ENCODE measurements around the gene PDGFA. TPM values are rescaled to one million over a fixed set of nuclear protein-coding genes. Genes with fewer than 3 reads are reported as not detected.
A peak's percentile ranks its signal among the peaks of the same experiment; 100 is the strongest.

Gene PDGFA
- total RNA-seq, 1 donor from 2014 or later: 9.8 TPM

DNA sequence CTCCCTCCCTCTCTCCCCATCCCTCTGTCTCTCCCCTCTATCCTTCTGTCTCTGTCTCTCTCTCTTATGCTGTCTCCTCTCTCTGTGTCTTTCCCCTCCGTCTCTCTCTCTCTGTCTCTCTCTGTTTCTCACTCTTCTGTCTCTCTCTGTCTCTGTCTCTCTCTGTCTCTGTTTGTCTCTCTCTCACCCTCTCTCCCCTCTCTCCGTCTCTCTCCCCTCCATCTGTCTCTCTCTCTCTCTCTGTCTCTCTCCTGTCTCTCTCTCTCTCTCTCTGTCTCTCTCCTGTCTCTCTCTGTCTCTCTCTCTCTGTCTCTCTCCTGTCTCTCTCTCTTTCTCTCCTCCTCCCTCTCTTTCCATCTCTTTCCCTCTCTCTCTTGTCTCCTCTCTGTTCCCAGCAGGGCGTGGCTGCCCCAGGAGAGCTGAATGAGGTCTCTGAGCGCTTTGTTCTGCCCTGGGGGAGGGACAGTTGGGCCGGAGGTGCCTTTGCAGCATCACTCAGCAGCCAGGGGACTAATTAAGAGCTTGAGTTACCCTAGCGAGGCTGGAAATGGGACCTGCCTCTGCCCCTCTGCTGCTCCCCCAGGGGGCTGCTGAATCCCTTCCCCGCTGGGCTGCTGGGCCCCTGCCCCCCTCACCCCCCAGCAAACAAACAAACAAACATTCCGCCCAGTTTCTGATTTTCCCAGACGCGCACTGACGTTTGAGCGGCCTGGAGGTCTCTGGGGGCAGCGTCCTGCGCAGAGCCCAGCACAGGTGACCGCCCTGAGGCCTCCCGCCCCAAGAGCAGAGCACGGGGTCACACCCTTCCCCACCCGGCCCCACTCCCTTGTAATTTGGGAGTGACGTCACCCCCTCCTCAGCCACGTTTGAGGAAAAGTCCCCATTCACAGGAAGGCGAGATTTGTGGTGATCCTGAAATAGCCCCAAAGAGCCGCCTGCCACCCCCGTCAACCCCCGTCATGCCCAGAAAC is 68.1 kb downstream of the PDGFA start:
- H3F3A ChIP-seq (ENCODE audit: low read depth): peaks cover 26% of the 10 kb centered on the region
- H2AFZ ChIP-seq (replicated peaks): peak overlapping the region; percentile 65
- no peak overlapping the region for H3K27ac Mint-ChIP-seq
- H3K27me3 Mint-ChIP-seq (ENCODE audit: insufficient read depth, low read depth): peaks cover 2% of the 10 kb centered on the region
- no peaks in the 10 kb centered on the region for H3K36me3 ChIP-seq
- no peak overlapping the region for H3K27ac ChIP-seq
- TF ChIP-seq, protein P1, sequence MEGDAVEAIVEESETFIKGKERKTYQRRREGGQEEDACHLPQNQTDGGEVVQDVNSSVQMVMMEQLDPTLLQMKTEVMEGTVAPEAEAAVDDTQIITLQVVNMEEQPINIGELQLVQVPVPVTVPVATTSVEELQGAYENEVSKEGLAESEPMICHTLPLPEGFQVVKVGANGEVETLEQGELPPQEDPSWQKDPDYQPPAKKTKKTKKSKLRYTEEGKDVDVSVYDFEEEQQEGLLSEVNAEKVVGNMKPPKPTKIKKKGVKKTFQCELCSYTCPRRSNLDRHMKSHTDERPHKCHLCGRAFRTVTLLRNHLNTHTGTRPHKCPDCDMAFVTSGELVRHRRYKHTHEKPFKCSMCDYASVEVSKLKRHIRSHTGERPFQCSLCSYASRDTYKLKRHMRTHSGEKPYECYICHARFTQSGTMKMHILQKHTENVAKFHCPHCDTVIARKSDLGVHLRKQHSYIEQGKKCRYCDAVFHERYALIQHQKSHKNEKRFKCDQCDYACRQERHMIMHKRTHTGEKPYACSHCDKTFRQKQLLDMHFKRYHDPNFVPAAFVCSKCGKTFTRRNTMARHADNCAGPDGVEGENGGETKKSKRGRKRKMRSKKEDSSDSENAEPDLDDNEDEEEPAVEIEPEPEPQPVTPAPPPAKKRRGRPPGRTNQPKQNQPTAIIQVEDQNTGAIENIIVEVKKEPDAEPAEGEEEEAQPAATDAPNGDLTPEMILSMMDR (IDR thresholded peaks at IDR 0.05): no peak
- TF ChIP-seq EZH2 (IDR thresholded peaks at IDR 0.05) (no peak), EZH2phosphoT487 (IDR thresholded peaks at IDR 0.05) (no peak)
- no peaks in the 10 kb centered on the region for H3K9me3 ChIP-seq (ENCODE audit: low read depth)
- H3K4me1 ChIP-seq: peaks cover 34% of the 10 kb centered on the region
- no peak overlapping the region for H3K4me3 Mint-ChIP-seq
- H3K9ac ChIP-seq: no peak overlapping the region
- no peaks in the 10 kb centered on the region for H3K36me3 Mint-ChIP-seq
- peak overlapping the region; percentile 71 for H3K4me2 ChIP-seq
- H4K20me1 ChIP-seq (ENCODE audit: low read depth): no peaks in the 10 kb centered on the region
- no peaks in the 10 kb centered on the region for H3K9me3 Mint-ChIP-seq
- peaks cover 19% of the 10 kb centered on the region for H3K4me1 Mint-ChIP-seq
- H3K4me3 ChIP-seq: peak overlapping the region; percentile 32
- H3K79me2 ChIP-seq (ENCODE audit: low read depth): no peaks in the 10 kb centered on the region
- H3K27me3 ChIP-seq: peaks cover 15% of the 10 kb centered on the region
- peak; percentile 70 for DNase-seq (ENCODE audit: low spot score)

- no peak overlapping the region for H3K4me3 Mint-ChIP-seq
- Histone ChIP-seq H3K36me3 (no peaks in the 10 kb centered on the region), H2AFZ (replicated peaks) (no peak overlapping the region), H3K4me3 (no peak overlapping the region), H3K4me1 (peaks cover 34% of the 10 kb centered on the region), H3K79me2 (ENCODE audit: low read depth) (no peaks in the 10 kb centered on the region), H3K4me2 (no peak overlapping the region), H3K27ac (no peak overlapping the region), H3K9me3 (ENCODE audit: low read depth) (no peaks in the 10 kb centered on the region), H3K9ac (no peak overlapping the region), H3K27me3 (peaks cover 15% of the 10 kb centered on the region), H4K20me1 (ENCODE audit: low read depth) (no peaks in the 10 kb centered on the region), H3F3A (ENCODE audit: low read depth) (peaks cover 26% of the 10 kb centered on the region)
- no peak overlapping the region for H3K27ac Mint-ChIP-seq
- TF ChIP-seq, protein P1 (IDR thresholded peaks at IDR 0.05): no peak
- TF ChIP-seq EZH2phosphoT487 (IDR thresholded peaks at IDR 0.05) (no peak), EZH2 (IDR thresholded peaks at IDR 0.05) (no peak)
- peaks cover 19% of the 10 kb centered on the region for H3K4me1 Mint-ChIP-seq
- no peak for DNase-seq (ENCODE audit: low spot score)
- H3K36me3 Mint-ChIP-seq: no peaks in the 10 kb centered on the region
- H3K27me3 Mint-ChIP-seq (ENCODE audit: insufficient read depth, low read depth): peaks cover 2% of the 10 kb centered on the region
- no peaks in the 10 kb centered on the region for H3K9me3 Mint-ChIP-seq
These were observed 68.9 kb downstream of the PDGFA start for GRCh38 chr7:450741-451140.

GRCh38 chr7:450036-450435 is 69.6 kb downstream of the PDGFA start:
- peaks cover 38% of the 10 kb centered on the region for H3K4me1 ChIP-seq
- H3K4me2 ChIP-seq: no peak overlapping the region
- peaks cover 15% of the 10 kb centered on the region for H3K27me3 ChIP-seq
- peaks cover 2% of the 10 kb centered on the region for H3K27me3 Mint-ChIP-seq (ENCODE audit: insufficient read depth, low read depth)
- H3K4me3 ChIP-seq: no peak overlapping the region
- no peaks in the 10 kb centered on the region for H3K79me2 ChIP-seq (ENCODE audit: low read depth)
- H3K4me1 Mint-ChIP-seq: peaks cover 19% of the 10 kb centered on the region
- no peak overlapping the region for H3K27ac Mint-ChIP-seq
- H3K27ac ChIP-seq: no peak overlapping the region
- no peak for TF ChIP-seq EZH2phosphoT487 (IDR thresholded peaks at IDR 0.05)
- no peak for TF ChIP-seq EZH2 (IDR thresholded peaks at IDR 0.05)
- TF ChIP-seq, protein P1 (IDR thresholded peaks at IDR 0.05): no peak
- H3K36me3 ChIP-seq: no peaks in the 10 kb centered on the region
- H3K9me3 Mint-ChIP-seq: no peaks in the 10 kb centered on the region
- no peaks in the 10 kb centered on the region for H3K9me3 ChIP-seq (ENCODE audit: low read depth)
- no peaks in the 10 kb centered on the region for H3K36me3 Mint-ChIP-seq
- peaks cover 26% of the 10 kb centered on the region for H3F3A ChIP-seq (ENCODE audit: low read depth)
- no peak overlapping the region for H2AFZ ChIP-seq (replicated peaks)
- DNase-seq (ENCODE audit: low spot score): no peak
- H4K20me1 ChIP-seq (ENCODE audit: low read depth): no peaks in the 10 kb centered on the region
- H3K9ac ChIP-seq: no peak overlapping the region
- H3K4me3 Mint-ChIP-seq: no peak overlapping the region
